Suppressor macrophage (primary cell): ENCODE measurements around the gene PCDHGA1.
A peak's percentile ranks its signal among the peaks of the same experiment; 100 is the strongest.

ENCODE experiments used
- DNase-seq, 4 experiments: peaks; one replicate each; pipeline ENCODE4 v3.0.0-alpha.2; 2020 to 2022

Gene PCDHGA1

GRCh38 chr5:141514330-141515133 is 184.2 kb downstream of the PCDHGA1 start:
- no peak for DNase-seq

GRCh38 chr5:141515141-141515540 is 184.8 kb downstream of the PCDHGA1 start:
- no peak for DNase-seq

DNA sequence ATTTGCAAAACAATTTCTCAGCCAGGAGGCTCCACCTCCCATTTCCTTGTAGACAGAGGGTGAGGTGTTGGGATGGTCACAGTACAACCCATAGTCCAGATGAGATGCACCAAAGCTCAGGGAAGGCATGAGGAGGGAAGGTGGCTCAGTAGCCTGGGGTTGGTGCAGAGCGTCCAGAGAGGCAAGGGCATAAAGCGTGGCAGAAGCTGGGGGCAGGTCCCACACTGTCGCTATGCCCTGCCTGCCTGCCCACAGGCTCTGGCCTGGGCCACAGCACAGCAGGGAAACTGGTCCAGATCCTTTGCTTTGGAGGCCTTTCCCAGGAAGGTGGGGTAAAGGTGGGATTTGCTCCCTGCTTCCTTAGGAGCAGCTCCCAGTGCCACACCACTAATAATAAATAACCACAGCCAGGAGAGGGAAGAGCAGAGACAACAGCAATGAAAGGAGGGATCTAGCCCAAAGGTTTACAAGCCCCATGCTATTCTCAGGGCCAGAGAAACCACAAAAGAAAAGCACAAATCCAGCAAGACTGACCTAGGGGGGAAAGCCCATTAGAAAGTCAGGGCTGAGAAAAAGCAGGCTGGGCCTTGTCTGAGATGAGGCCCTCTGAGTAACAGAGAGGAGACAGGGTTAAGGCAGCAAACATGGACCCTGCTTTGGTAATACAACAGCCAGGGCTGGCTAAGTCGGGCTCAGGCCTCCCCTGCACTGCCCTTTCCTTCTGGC is 185.8 kb downstream of the PCDHGA1 start:
- no peak for DNase-seq

- no peak for DNase-seq
Observed at GRCh38 chr5:141516672-141517025, 186.3 kb downstream of the PCDHGA1 start.

GRCh38 chr5:141517312-141517711 is 187.0 kb downstream of the PCDHGA1 start:
- peak in 3 of 4 experiments; percentile 64 to 69 (median 66) for DNase-seq

DNA sequence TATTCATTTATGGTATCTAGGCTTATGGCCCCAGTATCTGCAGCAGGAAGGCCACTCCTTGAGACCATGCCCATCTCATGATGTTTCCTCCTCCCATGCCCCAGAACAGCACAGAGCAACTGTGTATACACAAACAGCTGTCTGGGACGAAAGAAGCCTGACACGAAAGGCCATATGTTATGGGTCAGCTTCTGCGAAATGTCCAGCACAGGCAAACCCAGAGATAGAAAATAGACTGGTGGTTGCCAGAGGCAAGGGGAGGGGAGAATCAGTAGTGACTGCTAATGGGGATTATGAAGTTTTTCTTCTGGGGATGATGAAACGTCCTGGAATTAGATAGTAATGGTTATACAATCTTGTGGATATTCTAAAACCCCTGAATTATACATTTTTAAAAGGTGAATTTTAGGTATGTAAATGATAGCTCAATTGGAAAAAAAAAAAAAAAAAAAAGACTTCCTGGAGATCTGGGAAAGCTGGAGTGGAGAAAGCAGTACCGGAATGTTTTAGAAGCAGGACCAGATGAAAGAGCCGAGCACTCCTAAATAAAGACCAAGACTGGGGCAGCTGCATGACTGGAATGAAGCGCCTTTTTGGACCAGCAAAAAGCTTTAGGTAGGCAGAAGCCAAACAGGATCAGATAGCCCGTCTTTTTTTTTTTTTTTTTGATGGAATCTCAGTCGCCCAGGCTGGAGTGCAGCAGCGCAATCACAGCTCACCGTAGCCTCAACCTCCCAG is 187.7 kb downstream of the PCDHGA1 start:
- DNase-seq, result no peak

DNA sequence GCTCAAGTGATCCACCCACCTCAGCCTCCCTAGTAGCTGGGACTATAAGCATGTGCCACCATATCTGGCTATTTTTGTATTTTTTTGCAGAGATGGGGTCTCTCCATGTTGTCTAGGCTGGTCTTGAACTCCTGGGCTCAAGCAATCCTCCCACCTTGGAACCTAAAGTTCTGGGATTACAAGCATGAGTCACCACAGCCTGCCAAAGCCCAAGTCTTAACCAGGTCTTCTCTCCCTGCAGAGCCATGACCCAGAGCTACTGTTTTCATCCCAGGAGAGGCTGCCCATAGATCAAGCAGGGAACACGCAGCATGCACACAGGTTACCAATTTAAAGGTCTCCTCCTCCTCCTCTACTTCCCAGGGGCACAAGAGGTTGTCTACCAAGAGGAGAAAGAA is 188.3 kb downstream of the PCDHGA1 start:
- DNase-seq, result no peak

DNA sequence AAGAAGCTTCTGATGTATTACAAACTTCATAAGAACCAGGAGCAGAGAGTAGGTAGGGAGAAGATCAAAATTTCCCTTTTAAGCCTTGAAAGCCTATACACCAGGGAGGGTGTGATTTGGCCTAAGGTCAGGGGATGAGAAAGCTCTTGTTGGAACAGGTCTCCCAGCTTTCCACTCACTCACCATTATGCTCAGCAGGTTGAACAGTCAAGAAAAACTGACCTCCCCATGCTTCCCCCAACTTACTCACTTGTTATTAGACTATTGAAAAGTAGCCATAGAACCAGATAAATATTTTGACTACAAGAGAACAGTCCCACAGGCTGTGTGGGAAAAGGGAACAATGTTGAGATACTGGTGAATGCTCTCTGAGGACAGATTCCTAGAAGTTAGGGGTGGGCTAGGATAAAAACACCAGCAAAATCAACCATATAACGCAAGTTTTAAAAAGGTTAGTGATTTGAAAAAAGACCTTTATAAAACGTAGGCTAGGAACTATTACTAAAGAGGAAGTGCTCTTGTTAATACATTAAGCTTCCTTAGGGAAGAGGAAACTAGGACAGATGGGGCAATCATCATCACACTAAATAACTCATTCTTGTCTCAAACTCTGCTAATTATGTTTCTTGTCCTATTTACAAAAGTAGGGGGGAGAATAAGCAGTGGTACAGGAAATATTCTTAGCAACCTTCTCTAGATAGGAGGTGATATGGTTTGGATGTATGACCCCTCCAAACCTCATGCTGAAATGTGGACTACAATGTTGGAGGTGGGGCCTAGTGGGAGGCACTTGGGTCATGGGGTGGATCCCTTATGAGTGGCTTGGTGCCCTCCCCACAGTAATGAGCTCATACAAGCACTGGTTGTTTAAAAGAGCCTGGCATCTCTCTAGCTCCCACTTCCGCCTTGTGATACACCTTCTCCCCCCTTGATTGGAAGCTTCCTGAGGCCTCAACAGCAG is 189.6 kb downstream of the PCDHGA1 start:
- DNase-seq, result peak; percentile 52 to 79 (median 74)

DNA sequence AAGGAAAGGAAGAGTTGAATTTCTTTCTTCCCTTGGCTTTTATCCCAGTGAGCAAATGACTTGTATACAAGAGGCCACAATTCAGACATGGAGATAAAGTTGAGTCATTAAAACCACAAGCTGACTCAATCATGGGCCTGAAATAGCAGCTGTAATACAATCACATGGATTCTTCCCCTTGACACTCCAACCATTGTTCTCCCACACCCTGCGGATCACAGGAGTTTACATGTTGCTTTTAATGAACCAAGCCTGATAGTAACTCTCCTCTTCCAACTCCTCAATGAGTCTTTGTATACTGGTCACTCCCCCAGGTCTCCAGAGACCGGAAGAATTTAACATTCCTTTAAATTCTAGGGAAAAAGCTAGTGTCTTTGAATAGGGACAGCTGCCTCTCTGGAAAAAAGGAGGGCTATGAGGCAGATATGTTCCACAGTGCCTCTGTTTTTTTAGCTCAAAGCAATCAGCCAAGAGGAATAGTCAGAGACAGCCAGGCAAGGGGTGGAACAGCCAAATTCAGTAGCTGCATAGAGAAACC is 191.0 kb downstream of the PCDHGA1 start:
- DNase-seq, result peak; percentile 77 to 93 (median 85)

DNA sequence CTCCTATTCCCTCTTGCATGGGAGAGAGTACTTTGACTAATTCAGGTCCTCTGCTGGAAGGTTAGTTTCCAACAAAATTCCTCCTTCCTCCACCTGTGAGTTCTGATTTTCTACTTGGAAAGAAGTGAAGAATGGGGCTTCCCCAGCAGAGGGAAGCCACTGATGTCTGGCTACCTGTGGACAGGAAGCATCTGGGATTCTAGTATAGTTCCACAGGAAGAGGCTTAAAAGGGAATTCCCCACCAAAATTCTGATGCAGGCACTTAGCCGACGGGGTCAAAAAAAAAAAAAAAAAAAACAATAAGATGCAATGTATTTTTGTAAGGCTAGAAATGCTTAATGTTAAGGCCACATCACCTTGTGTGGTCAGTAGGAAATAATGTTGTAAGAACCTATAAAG is 192.0 kb downstream of the PCDHGA1 start:
- DNase-seq, result no peak

- no peak for DNase-seq
Observed at GRCh38 chr5:141523991-141524390, 193.7 kb downstream of the PCDHGA1 start.

DNA sequence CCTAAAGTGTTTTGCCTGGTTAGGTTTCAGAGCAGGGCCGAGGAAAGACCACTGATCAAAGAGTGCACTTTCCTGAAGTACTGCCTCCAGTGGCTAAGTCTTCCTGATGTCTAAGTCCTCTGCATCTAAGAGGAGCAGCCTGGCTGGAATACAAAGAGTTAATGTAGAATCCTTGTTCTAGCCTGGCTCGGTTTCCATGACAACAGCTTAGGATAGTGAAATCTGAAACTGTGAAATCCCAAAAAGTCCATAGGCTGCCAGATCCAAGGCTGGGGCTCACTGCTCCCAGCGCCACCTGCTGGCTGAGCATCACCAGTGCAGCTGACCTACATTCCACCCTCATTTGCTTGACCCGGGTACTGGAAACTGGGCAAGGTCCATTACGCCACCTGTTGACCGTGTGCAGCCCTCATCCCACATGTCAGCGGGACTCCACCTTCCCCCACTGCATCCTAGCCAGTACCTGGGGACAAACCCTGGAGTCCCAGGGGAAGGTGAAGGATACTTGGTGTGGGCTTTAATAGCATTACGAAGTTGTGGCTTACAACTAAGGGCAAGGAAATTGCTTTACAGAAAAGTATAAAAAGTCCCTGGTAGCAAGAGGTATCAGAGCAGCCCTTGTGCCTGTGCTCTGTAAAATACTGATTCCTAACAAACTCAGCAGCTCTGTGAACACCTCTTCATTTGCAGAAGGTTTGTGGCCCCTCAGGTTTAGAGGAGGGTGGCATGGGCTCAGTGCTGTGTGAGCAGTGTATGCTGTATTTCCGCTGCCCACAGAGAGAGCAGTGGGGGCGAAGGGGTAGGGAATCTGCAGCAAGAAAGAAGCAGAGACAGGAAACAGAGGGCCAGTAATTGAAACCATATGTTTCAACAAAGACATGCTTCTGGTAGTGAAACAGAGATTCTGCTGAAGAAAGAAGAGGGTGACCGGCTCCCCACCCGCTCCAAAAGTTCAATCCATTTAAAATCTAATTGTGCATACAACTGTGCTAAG is 194.6 kb downstream of the PCDHGA1 start:
- peak; percentile 81 to 89 (median 88) for DNase-seq

GRCh38 chr5:141525653-141526052 is 195.3 kb downstream of the PCDHGA1 start:
- DNase-seq, result no peak

DNA sequence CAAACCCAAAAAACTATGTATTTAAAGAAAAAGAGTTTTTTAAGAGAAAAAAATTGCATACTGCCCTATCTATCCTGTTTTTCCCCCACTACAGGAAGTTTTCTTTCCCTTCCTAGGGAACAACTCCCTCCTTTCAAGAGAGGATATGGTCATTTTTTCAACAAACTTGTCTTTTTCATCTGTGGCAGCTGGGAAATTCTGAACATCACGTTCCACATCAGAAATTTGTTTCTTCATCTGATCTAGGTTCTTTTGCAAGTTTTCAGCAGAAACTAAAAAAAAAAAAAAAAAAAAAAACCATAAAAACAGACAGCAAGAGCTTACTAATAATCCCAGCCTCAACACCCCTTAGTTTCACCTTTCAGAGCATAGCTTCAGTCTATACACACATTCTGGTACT is 197.1 kb downstream of the PCDHGA1 start:
- DNase-seq, result no peak

DNA sequence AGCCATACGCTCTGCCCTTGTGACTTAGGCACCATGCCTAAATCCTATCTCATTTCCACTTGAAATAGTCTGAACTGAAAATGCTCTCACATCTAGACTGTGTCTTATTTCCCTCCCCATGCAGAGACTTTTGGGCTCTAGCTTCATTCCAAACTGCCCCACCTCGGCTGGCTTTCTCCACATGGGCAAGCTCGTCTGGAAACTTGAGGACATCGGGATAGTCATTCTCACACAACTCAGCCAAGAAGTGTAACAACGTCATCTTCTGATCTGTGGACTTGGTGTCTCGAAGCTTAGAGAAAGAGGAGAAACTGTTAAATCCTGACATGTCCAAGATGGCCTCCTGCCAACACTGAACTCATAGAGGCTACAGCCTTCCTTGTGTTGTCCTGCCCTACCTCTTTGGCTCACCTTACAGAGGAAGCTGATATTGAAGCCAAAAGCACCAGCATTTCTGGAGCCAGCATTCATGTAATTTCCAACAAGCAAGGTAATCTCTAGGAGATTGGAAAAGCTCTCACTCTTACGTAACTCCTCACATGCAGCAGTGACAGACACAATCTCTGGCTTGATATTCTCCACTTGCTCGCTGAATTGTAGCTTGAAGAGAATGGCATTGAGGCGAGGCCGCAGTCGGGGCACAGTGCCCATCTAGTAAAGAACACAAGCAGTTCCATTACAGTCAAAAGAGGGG is 198.1 kb downstream of the PCDHGA1 start:
- DNase-seq, result no peak

- DNase-seq, result no peak
Observed at GRCh38 chr5:141529002-141529401, 198.7 kb downstream of the PCDHGA1 start.

- DNase-seq, result no peak
Observed at GRCh38 chr5:141529873-141530272, 199.6 kb downstream of the PCDHGA1 start.

- no peak for DNase-seq
Observed at GRCh38 chr5:141532726-141533125, 202.4 kb downstream of the PCDHGA1 start.

DNA sequence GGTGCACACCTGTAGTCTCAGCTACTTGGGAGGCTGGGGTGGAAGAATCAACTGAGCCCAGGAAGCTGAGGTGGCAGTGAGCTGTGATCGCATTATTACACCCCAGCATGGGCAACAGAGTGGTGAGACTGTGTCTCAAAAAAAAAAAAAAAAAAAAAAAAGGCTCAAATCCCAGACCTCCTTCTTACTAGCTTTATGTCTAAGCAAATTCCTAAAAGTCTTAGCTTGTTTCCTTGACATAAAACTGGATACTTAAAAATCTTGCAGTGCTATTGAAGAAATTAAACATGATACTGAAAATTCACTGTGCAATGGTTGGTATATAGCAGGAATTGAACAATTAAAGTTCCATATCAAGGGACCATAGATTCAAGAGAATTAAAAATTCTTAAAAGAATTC is 203.6 kb downstream of the PCDHGA1 start:
- DNase-seq, result no peak
